C4-2B (cell line): Measurements from ENCODE around the gene BTBD9.

Source experiments
- CTCF ChIP-seq: fragments of 450-650 bp; conservative IDR thresholded peaks from 2 replicates; pipeline ENCODE4 v1.5.1; 2017; ENCODE audit warnings: mild to moderate bottlenecking
- ZFX ChIP-seq: fragments of 450-650 bp; IDR thresholded peaks from 2 replicates; pipeline ENCODE4 v1.6.1; 2017

- no peak for TF ChIP-seq CTCF
- no peak for TF ChIP-seq ZFX
Observed at GRCh38 chr6:38171997-38172738, 467.6 kb downstream of the BTBD9 start.
